ENCODE measurements around the gene MTMR2. TPM values are rescaled to one million over a fixed set of nuclear protein-coding genes. Genes with fewer than 3 reads are reported as not detected.

MTMR2 gene
- total RNA-seq, 1 donor from 2014 or later, result 32.6 TPM

- DNase-seq (ENCODE audit: low read depth), result no peak
- H3K4me3 ChIP-seq (ENCODE audit: low read depth, low read length), result no peak overlapping the region
- TF ChIP-seq CTCF (conservative IDR thresholded peaks at IDR 0.05; ENCODE audit: low read depth, low read length), result no peak
These were observed 8.9 kb downstream of the MTMR2 start for GRCh38 chr11:95915051-95915450.

GRCh38 chr11:95913830-95914615 lies 9.9 kb downstream of the MTMR2 start:
- TF ChIP-seq CTCF (conservative IDR thresholded peaks at IDR 0.05; ENCODE audit: low read depth, low read length), result no peak
- DNase-seq (ENCODE audit: low read depth), result no peak

GRCh38 chr11:95912902-95913560 lies 10.9 kb downstream of the MTMR2 start:
- no peak overlapping the region for H3K4me3 ChIP-seq (ENCODE audit: low read depth, low read length)
- TF ChIP-seq CTCF (conservative IDR thresholded peaks at IDR 0.05; ENCODE audit: low read depth, low read length), result no peak
- no peak for DNase-seq (ENCODE audit: low read depth)

More at GRCh38 chr11:95913830-95914615, 9.9 kb downstream of the MTMR2 start:
- no peak overlapping the region for H3K4me3 ChIP-seq (ENCODE audit: low read depth, low read length)

- no peak for DNase-seq (ENCODE audit: low read depth)
- H3K4me3 ChIP-seq (ENCODE audit: low read depth, low read length), result no peak overlapping the region
- TF ChIP-seq CTCF (conservative IDR thresholded peaks at IDR 0.05; ENCODE audit: low read depth, low read length), result no peak
These were observed 12.5 kb downstream of the MTMR2 start for GRCh38 chr11:95911369-95911759.

GRCh38 chr11:95910638-95911368 lies 13.1 kb downstream of the MTMR2 start:
- no peak for DNase-seq (ENCODE audit: low read depth)
- TF ChIP-seq CTCF (conservative IDR thresholded peaks at IDR 0.05; ENCODE audit: low read depth, low read length), result no peak
- no peak overlapping the region for H3K4me3 ChIP-seq (ENCODE audit: low read depth, low read length)

- DNase-seq (ENCODE audit: low read depth), result no peak
These were observed 15.1 kb downstream of the MTMR2 start for GRCh38 chr11:95908826-95909225.

More at GRCh38 chr11:95908826-95909225, 15.1 kb downstream of the MTMR2 start:
- no peak overlapping the region for H3K4me3 ChIP-seq (ENCODE audit: low read depth, low read length)
- TF ChIP-seq CTCF (conservative IDR thresholded peaks at IDR 0.05; ENCODE audit: low read depth, low read length), result no peak

Measured in epithelial cell of proximal tubule (primary cell).